ENCODE data around the gene NR2E3. TPM values are rescaled to one million over a fixed set of nuclear protein-coding genes. Genes with fewer than 3 reads are reported as not detected.
A peak's percentile ranks its signal among the peaks of the same experiment; 100 is the strongest.

The NR2E3 gene
- total and polyA plus RNA-seq, 9 of the 15 experiments (the other 6 are each of a cell fraction or from before 2014, with no cell fraction given): not detected

DNA sequence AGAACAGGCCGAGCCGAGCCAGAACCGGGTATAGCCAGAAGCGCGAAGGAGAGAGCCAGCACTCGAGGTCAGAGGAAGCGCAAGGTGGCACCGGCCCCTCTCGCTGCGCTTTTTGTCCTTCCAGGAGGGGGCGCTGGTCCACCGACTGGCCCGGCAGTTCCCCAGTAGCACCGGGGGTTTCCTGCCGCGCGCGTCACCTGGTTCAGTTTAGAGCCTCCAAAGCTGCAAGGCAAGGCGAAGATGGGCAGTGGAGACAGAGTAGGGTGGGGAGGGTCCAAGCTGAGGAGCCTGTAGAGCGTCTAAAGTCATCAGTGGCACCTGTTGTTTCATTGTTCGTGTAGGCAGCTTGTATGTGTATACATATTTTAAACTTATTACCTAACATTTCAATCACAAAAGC is 7.6 kb upstream of the NR2E3 start (continued):
- TF ChIP-seq, protein P1, sequence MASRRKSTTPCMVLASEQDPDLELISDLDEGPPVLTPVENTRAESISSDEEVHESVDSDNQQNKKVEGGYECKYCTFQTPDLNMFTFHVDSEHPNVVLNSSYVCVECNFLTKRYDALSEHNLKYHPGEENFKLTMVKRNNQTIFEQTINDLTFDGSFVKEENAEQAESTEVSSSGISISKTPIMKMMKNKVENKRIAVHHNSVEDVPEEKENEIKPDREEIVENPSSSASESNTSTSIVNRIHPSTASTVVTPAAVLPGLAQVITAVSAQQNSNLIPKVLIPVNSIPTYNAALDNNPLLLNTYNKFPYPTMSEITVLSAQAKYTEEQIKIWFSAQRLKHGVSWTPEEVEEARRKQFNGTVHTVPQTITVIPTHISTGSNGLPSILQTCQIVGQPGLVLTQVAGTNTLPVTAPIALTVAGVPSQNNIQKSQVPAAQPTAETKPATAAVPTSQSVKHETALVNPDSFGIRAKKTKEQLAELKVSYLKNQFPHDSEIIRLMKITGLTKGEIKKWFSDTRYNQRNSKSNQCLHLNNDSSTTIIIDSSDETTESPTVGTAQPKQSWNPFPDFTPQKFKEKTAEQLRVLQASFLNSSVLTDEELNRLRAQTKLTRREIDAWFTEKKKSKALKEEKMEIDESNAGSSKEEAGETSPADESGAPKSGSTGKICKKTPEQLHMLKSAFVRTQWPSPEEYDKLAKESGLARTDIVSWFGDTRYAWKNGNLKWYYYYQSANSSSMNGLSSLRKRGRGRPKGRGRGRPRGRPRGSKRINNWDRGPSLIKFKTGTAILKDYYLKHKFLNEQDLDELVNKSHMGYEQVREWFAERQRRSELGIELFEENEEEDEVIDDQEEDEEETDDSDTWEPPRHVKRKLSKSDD (conservative IDR thresholded peaks at IDR 0.05; ENCODE audit: low read length): no peak
- TF ChIP-seq EWSR1 (IDR thresholded peaks at IDR 0.05; ENCODE audit: borderline replicate concordance, low read depth, partially characterized antibody) (no peak), WHSC1 (IDR thresholded peaks at IDR 0.05; ENCODE audit: low read length) (no peak), CBFB (CRISPR knock-in tag; IDR thresholded peaks at IDR 0.05) (no peak), MAZ (CRISPR knock-in tag; conservative IDR thresholded peaks at IDR 0.05 in 1 of 2, IDR thresholded peaks at IDR 0.05 in 1 of 2) (0 out of 4 replicates have a peak, but pooled peaks of 1 of the 2 experiments have one; percentile 40), FOSL1 (tag; conservative IDR thresholded peaks at IDR 0.05) (no peak), IFI16 (CRISPR knock-in tag; IDR thresholded peaks at IDR 0.05) (no peak)
- TF ChIP-seq, protein P2, sequence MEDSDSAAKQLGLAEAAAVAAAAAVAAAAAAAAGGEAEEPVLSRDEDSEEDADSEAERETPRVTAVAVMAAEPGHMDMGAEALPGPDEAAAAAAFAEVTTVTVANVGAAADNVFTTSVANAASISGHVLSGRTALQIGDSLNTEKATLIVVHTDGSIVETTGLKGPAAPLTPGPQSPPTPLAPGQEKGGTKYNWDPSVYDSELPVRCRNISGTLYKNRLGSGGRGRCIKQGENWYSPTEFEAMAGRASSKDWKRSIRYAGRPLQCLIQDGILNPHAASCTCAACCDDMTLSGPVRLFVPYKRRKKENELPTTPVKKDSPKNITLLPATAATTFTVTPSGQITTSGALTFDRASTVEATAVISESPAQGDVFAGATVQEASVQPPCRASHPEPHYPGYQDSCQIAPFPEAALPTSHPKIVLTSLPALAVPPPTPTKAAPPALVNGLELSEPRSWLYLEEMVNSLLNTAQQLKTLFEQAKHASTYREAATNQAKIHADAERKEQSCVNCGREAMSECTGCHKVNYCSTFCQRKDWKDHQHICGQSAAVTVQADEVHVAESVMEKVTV (CRISPR knock-in tag; IDR thresholded peaks at IDR 0.05): 0 out of 2 replicates have a peak, but pooled peaks have one; percentile 14
- TF ChIP-seq, protein P3, sequence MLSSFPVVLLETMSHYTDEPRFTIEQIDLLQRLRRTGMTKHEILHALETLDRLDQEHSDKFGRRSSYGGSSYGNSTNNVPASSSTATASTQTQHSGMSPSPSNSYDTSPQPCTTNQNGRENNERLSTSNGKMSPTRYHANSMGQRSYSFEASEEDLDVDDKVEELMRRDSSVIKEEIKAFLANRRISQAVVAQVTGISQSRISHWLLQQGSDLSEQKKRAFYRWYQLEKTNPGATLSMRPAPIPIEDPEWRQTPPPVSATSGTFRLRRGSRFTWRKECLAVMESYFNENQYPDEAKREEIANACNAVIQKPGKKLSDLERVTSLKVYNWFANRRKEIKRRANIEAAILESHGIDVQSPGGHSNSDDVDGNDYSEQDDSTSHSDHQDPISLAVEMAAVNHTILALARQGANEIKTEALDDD (IDR thresholded peaks at IDR 0.05): no peak
- TF ChIP-seq, protein P4, sequence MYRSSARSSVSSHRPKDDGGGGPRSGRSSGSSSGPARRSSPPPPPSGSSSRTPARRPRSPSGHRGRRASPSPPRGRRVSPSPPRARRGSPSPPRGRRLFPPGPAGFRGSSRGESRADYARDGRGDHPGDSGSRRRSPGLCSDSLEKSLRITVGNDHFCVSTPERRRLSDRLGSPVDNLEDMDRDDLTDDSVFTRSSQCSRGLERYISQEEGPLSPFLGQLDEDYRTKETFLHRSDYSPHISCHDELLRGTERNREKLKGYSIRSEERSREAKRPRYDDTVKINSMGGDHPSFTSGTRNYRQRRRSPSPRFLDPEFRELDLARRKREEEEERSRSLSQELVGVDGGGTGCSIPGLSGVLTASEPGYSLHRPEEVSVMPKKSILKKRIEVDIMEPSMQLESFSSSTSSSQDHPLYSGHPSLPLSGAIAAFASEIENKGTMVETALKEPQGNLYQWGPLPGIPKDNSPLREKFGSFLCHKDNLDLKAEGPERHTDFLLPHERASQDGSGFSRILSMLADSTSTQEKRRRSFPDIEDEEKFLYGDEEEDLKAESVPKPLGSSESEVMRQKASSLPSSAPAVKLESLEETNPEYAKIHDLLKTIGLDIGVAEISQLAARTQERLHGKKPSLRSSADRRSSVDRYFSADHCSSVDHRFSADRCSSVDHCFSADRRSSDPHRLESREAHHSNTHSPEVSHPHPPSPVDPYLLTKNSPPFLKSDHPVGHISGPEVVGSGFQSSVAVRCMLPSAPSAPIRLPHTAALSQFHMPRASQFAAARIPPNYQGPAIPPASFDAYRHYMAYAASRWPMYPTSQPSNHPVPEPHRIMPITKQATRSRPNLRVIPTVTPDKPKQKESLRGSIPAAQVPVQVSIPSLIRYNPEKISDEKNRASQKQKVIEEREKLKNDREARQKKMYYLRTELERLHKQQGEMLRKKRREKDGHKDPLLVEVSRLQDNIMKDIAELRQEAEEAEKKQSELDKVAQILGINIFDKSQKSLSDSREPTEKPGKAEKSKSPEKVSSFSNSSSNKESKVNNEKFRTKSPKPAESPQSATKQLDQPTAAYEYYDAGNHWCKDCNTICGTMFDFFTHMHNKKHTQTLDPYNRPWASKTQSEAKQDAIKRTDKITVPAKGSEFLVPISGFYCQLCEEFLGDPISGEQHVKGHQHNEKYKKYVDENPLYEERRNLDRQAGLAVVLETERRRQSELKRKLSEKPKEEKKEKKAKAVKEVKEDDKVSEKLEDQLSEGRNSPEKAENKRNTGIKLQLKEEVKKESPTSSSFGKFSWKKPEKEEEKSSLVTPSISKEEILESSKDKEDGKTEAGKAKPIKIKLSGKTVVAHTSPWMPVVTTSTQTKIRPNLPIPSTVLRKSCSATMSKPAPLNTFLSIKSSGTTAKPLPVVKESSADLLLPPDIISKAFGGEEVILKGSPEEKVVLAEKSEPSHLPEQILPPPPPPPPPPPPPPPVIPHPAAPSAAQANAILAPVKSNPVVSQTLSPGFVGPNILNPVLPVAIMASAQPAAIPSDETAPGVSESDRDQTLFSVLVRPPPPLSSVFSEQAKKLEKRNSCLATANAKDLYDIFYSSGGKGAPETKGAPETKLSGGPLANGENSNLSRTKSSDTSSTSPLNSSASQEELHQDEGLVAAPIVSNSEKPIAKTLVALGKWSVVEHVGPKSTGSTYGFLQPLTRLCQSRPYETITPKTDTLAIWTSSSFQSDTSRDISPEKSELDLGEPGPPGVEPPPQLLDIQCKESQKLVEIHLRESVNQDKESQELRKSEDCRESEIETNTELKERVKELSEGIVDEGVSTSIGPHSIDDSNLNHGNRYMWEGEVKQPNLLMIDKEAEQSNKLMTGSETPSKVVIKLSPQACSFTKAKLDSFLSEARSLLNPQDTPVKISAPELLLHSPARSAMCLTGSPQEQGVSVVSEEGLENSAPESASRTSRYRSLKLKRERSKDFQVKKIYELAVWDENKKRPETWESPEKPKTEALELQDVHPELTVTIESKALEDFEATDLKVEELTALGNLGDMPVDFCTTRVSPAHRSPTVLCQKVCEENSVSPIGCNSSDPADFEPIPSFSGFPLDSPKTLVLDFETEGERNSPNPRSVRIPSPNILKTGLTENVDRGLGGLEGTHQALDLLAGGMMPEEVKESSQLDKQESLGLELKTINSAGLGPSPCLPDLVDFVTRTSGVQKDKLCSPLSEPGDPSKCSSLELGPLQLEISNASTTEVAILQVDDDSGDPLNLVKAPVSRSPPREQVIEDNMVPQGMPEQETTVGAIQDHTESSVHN (IDR thresholded peaks at IDR 0.05; ENCODE audit: borderline replicate concordance in 1 of 2, low read depth in 1 of 2): no peak
- TF ChIP-seq, protein P5, sequence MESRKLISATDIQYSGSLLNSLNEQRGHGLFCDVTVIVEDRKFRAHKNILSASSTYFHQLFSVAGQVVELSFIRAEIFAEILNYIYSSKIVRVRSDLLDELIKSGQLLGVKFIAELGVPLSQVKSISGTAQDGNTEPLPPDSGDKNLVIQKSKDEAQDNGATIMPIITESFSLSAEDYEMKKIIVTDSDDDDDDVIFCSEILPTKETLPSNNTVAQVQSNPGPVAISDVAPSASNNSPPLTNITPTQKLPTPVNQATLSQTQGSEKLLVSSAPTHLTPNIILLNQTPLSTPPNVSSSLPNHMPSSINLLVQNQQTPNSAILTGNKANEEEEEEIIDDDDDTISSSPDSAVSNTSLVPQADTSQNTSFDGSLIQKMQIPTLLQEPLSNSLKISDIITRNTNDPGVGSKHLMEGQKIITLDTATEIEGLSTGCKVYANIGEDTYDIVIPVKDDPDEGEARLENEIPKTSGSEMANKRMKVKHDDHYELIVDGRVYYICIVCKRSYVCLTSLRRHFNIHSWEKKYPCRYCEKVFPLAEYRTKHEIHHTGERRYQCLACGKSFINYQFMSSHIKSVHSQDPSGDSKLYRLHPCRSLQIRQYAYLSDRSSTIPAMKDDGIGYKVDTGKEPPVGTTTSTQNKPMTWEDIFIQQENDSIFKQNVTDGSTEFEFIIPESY (CRISPR knock-in tag; IDR thresholded peaks at IDR 0.05): 0 out of 2 replicates have a peak, but pooled peaks have one; percentile 30

Measured in K562 (cell line).